Gastrocnemius medialis (tissue), 4 donors: Measurements from ENCODE around the gene BRIP1. TPM values are rescaled to one million over a fixed set of nuclear protein-coding genes. Genes with fewer than 3 reads are reported as not detected.

Experiments
- ATAC-seq, 2 donors: fragments of 150-250 bp; one replicate each; pipeline ENCODE4 v1.9.1; 2016
- DNase-seq, 2 donors: peaks; one replicate each; pipeline ENCODE4 v3.0.0-alpha.2; 2019
- H3K27ac ChIP-seq, 4 donors: fragments of 200-600 bp; sonication (generic); 1 replicate in 1 of 4; 2 replicates in 3 of 4; pipeline ENCODE4 v1.5.1; 2016 to 2018; ENCODE audit warnings: mild to moderate bottlenecking in 2 of 4, moderate library complexity in 1 of 4
- H3K27me3 ChIP-seq, 3 donors: fragments of 200-600 bp; sonication (generic) in 2 of 3; 1 replicate in 1 of 3; 2 replicates in 2 of 3; pipeline versions ENCODE4 v1.5.1 to v1.6.0; 2016 to 2019; ENCODE audit warnings: mild to moderate bottlenecking in 1 of 3, moderate library complexity in 1 of 3
- H3K36me3 ChIP-seq, 2 donors: fragments of 200-600 bp; sonication (generic) in 1 of 2; one replicate each; pipeline ENCODE4 v1.5.1; 2017 to 2018
- H3K4me1 ChIP-seq, 2 donors: fragments of 200-600 bp; sonication (generic) in 1 of 2; one replicate each; pipeline ENCODE4 v1.5.1; 2016 to 2017; ENCODE audit warnings: mild to moderate bottlenecking in 2 of 2
- H3K4me3 ChIP-seq, 4 donors: fragments of 200-600 bp; sonication (generic) in 3 of 4; 1 replicate in 1 of 4; 2 replicates in 3 of 4; pipeline ENCODE4 v1.5.1; 2016 to 2019; ENCODE audit warnings: mild to moderate bottlenecking in 2 of 4
- H3K9me3 ChIP-seq, 3 donors: fragments of 200-600 bp; sonication (generic) in 2 of 3; 1 replicate in 1 of 3; 2 replicates in 2 of 3; pipeline ENCODE4 v1.5.1; 2016 to 2019
- POLR2A ChIP-seq, 2 donors: fragments of 450-650 bp; IDR thresholded peaks; one replicate each; pipeline ENCODE4 v1.6.1; 2017; ENCODE audit warnings: antibody characterized with exemption in 2 of 2, mild to moderate bottlenecking in 2 of 2, moderate library complexity in 2 of 2
- in situ Hi-C, 4 donors: fragments of 200-750 bp; cut with MboI; loops; one replicate each; pipeline versions ENCODE4 v1.15.0 to v1.8.0; 2017; ENCODE audit warnings: low sequenced_read_pairs in 4 of 4
- intact Hi-C: fragments of 100-400 bp; cut with DNase I; formaldehyde crosslinking; loops from one replicate; pipeline ENCODE4 v1.15.1; 2023; ENCODE audit warnings: low total_unique reads
- total RNA-seq, 4 donors: library from RNA; depleted of rRNA; stranded (reverse); fragments of >200 nt; gene quantifications; one replicate each; pipeline versions ENCODE4 v1.1.0 to v1.2.3, GENCODE V29; 2016
- TF ChIP-seq, protein P1 (sequence below), 5 experiments: fragments of 450-650 bp in 3 of 5; fragments of 200-600 bp in 2 of 5; sonication (generic) in 2 of 5; IDR thresholded peaks in 4 of 5; conservative IDR thresholded peaks in 1 of 5; 1 replicate in 4 of 5; 2 replicates in 1 of 5; pipeline ENCODE4 v1.5.1; 2016 to 2019; ENCODE audit warnings: antibody characterized with exemption in 5 of 5, mild to moderate bottlenecking in 3 of 5, moderate library complexity in 3 of 5

BRIP1 gene
- total RNA-seq, 4 donors from 2014 or later: 0.09 to 0.13 TPM; not detected in 2

DNA sequence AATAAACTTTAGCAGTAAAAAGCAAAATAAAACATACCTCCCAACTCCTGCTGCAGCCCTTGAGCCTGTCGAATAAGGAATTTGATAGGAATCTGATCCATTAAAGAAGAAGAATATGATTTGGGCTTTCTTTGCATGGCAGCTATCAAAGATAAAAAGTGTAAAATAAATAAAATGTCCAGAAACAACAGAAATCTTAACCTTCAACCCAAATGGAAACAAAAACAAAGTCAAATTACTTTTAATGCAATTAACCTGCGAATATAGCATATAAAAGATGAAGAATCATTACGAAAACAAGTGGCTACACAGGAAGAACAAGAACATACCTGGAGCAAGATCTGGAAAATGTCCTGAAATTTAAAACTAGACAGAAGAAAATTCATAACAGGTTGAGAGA, 21.5 kb upstream of the BRIP1 start:
- Histone ChIP-seq H3K4me1 (no peaks in the 10 kb centered on the region), H3K27ac (no peak overlapping the region), H3K36me3 (peaks cover 0 to 65% of the 10 kb centered on the region in 2 donors), H3K27me3 (no peaks in the 10 kb centered on the region), H3K4me3 (no peak overlapping the region), H3K9me3 (no peaks in the 10 kb centered on the region)
- intact Hi-C loops: no loop called here
- TF ChIP-seq, protein P1, sequence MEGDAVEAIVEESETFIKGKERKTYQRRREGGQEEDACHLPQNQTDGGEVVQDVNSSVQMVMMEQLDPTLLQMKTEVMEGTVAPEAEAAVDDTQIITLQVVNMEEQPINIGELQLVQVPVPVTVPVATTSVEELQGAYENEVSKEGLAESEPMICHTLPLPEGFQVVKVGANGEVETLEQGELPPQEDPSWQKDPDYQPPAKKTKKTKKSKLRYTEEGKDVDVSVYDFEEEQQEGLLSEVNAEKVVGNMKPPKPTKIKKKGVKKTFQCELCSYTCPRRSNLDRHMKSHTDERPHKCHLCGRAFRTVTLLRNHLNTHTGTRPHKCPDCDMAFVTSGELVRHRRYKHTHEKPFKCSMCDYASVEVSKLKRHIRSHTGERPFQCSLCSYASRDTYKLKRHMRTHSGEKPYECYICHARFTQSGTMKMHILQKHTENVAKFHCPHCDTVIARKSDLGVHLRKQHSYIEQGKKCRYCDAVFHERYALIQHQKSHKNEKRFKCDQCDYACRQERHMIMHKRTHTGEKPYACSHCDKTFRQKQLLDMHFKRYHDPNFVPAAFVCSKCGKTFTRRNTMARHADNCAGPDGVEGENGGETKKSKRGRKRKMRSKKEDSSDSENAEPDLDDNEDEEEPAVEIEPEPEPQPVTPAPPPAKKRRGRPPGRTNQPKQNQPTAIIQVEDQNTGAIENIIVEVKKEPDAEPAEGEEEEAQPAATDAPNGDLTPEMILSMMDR (IDR thresholded peaks at IDR 0.05 in 4 of 5, conservative IDR thresholded peaks at IDR 0.05 in 1 of 5): no peak
- TF ChIP-seq POLR2A (IDR thresholded peaks at IDR 0.05): no peak
- DNase-seq (no peak), ATAC-seq (no peak)
- in situ Hi-C loops: no loop called here

DNA sequence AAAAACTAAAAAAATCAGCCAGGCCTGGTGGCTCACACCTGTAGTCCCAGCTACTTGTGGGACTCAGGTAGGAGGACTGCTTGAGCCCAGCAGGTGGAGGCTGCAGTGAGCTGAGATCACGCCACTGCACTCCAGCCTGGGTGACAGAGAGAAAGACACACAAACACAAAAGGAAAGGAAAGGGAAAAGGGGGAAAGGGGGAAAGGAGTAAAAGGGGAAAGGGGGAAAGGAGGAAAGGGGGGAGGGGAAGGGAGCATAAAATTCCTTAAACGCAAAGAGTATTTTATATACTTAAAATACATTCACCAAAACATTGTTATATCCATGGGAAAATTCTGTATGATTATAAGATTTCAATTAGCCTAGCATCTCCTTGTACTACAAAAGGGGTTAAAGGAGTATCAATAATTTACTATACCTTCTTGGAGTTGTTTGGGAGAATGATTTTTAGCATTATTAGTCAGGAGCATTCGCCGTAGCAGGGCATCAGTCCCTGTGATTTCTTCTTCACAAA, 17.3 kb upstream of the BRIP1 start:
- intact Hi-C loops: no loop called here
- no peak for DNase-seq

DNA sequence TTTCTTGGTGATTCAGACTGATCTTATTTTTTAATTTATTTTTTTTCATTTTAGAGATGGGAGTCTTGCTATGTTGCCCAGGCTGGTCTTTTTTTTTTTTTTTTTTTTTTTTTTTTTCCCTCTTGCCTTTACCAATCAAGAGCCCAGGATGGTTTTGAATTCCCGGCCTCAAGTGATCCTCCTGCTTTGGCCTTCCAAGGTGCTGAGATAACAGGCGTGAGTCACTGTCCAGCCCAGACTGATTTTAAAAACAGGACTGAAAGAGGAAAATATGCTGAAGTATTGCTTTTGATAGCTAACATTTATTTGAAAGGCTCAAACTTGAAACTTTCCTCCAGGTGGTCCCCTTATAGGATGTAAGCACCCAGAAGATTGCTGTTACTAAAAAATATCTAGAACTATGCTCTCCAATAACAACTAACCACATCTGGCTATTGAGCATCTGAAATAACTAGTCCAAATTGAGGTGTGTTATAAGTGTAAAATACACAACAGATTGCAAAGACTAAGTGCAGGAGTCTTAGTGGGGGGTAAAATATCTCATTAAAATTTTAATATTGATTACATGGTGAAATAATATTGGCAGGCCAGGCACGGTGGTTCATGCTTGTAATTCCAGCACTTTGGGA, 15.8 kb upstream of the BRIP1 start:
- H3K4me3 ChIP-seq: no peak overlapping the region
- peaks cover 0 to 49% of the 10 kb centered on the region in 2 donors for H3K36me3 ChIP-seq
- H3K27ac ChIP-seq: no peak overlapping the region
- no peak for DNase-seq
- H3K9me3 ChIP-seq: no peaks in the 10 kb centered on the region
- TF ChIP-seq, protein P1 (IDR thresholded peaks at IDR 0.05 in 4 of 5, conservative IDR thresholded peaks at IDR 0.05 in 1 of 5): no peak
- no peak for TF ChIP-seq POLR2A (IDR thresholded peaks at IDR 0.05)
- no peak for ATAC-seq
- H3K4me1 ChIP-seq: no peaks in the 10 kb centered on the region
- H3K27me3 ChIP-seq: no peaks in the 10 kb centered on the region
- intact Hi-C loops (no loop called here), in situ Hi-C loops (no loop called here)

More for the DNA sequence above, 17.3 kb upstream of the BRIP1 start:
- Histone ChIP-seq H3K27me3 (no peaks in the 10 kb centered on the region), H3K4me3 (no peak overlapping the region), H3K36me3 (peaks cover 0 to 51% of the 10 kb centered on the region in 2 donors), H3K4me1 (no peaks in the 10 kb centered on the region), H3K27ac (no peak overlapping the region), H3K9me3 (no peaks in the 10 kb centered on the region)
- TF ChIP-seq POLR2A (IDR thresholded peaks at IDR 0.05): no peak
- in situ Hi-C loops: no loop called here
- no peak for ATAC-seq

DNA sequence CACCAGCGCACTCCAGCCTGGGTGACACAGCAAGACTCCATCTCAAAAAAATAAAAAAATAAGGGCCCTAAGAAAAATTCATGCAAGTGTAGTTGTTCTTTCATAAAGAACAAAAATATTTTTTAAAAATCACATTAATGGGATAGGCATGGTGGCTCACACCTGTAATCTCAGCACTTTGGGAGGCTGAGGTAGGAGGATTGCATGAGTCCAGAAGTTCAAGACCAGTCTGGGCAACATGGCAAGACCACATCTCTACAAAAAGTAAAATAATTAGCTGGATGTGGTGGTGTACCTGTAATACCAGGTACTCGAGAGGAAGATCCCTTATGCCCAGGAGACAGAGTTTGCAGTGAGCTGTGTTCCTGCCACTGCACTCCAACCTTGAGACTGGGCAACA, 15.2 kb upstream of the BRIP1 start:
- peaks cover 0 to 47% of the 10 kb centered on the region in 2 donors for H3K36me3 ChIP-seq
- ATAC-seq: no peak
- in situ Hi-C loops (no loop called here), intact Hi-C loops (no loop called here)
- no peak for DNase-seq
- no peaks in the 10 kb centered on the region for H3K27me3 ChIP-seq
- H3K27ac ChIP-seq: no peak overlapping the region
- no peaks in the 10 kb centered on the region for H3K4me1 ChIP-seq
- no peaks in the 10 kb centered on the region for H3K9me3 ChIP-seq
- TF ChIP-seq, protein P1 (IDR thresholded peaks at IDR 0.05 in 4 of 5, conservative IDR thresholded peaks at IDR 0.05 in 1 of 5): no peak
- no peak overlapping the region for H3K4me3 ChIP-seq

DNA sequence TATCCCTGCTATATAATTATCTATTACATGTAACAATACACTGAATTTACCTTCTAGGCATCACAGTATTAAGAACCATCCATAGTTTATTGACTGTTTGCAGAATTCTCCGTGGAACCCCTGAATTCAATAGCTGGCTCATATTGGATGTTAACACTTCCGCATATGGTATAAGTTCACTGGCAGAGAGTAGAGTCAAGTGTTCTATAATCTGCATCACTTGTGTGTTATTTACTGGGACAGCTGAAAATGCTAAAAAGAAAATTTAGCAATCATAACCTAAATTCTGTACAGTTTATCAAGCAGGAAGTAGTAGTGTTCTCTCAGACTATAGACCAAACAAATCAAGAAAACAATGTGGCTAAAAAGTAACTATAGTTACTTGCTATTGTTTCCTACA, 14.5 kb upstream of the BRIP1 start:
- Histone ChIP-seq H3K27me3 (no peaks in the 10 kb centered on the region), H3K9me3 (no peaks in the 10 kb centered on the region), H3K27ac (no peak overlapping the region), H3K36me3 (peaks cover 0 to 43% of the 10 kb centered on the region in 2 donors), H3K4me3 (no peak overlapping the region), H3K4me1 (no peaks in the 10 kb centered on the region)
- TF ChIP-seq, protein P1 (IDR thresholded peaks at IDR 0.05 in 4 of 5, conservative IDR thresholded peaks at IDR 0.05 in 1 of 5): no peak
- TF ChIP-seq POLR2A (IDR thresholded peaks at IDR 0.05): no peak
- no peak for ATAC-seq
- in situ Hi-C loops: no loop called here
- intact Hi-C loops: no loop called here
- DNase-seq: no peak
